ENCODE results near the gene LINGO4.

DNA sequence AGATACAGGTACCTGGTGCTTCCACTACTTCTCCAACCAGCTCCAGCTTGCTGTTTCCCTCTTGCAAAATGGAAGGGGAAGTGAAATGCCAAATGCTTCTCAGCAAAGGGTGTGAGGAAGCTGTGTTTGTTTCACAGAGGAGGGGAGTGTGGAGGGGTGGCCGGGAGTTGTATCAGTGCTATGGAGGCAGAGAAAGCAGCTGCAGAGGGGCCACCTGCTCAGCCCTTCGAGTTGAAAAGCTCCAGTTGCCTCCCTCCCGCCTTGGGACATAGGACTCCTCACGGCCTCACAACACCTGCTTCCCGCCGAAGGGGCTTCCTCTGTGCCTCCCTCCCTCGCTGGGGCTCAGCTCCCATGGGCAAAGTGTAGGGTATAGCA is 12.1 kb upstream of the LINGO4 start:
- TF ChIP-seq, protein P1, sequence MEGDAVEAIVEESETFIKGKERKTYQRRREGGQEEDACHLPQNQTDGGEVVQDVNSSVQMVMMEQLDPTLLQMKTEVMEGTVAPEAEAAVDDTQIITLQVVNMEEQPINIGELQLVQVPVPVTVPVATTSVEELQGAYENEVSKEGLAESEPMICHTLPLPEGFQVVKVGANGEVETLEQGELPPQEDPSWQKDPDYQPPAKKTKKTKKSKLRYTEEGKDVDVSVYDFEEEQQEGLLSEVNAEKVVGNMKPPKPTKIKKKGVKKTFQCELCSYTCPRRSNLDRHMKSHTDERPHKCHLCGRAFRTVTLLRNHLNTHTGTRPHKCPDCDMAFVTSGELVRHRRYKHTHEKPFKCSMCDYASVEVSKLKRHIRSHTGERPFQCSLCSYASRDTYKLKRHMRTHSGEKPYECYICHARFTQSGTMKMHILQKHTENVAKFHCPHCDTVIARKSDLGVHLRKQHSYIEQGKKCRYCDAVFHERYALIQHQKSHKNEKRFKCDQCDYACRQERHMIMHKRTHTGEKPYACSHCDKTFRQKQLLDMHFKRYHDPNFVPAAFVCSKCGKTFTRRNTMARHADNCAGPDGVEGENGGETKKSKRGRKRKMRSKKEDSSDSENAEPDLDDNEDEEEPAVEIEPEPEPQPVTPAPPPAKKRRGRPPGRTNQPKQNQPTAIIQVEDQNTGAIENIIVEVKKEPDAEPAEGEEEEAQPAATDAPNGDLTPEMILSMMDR (IDR thresholded peaks at IDR 0.05): no peak
- no peak for TF ChIP-seq ZFX (IDR thresholded peaks at IDR 0.05; ENCODE audit: borderline replicate concordance)
